Adrenal gland (tissue), 12 donors: ENCODE measurements around the gene DNAJB14. TPM values are rescaled to one million over a fixed set of nuclear protein-coding genes. Genes with fewer than 3 reads are reported as not detected.

Experiments
- DNase-seq, 7 donors: peaks; one replicate each; pipeline ENCODE4 v3.0.0-alpha.2; 2019 to 2020
- H3K27ac ChIP-seq, 5 donors: fragments of 200-600 bp; sonication (generic) in 4 of 5; 1 replicate in 3 of 5; 2 replicates in 2 of 5; pipeline versions ENCODE4 v1.5.1 to v1.8.0; 2016 to 2020; ENCODE audit warnings: mild to moderate bottlenecking in 1 of 5
- H3K27me3 ChIP-seq: fragments of 200-600 bp; 2 replicates; pipeline ENCODE4 v1.8.0; 2021
- H3K36me3 ChIP-seq, 2 donors: fragments of 200-600 bp; replicated peaks in 1 of 2; 1 replicate in 1 of 2; 2 replicates in 1 of 2; pipeline versions ENCODE4 v1.5.1 to v1.8.0; 2018 to 2022
- H3K4me1 ChIP-seq, 2 donors: fragments of 200-600 bp; replicated peaks in 1 of 2; 1 replicate in 1 of 2; 2 replicates in 1 of 2; pipeline versions ENCODE4 v1.5.1 to v1.8.0; 2018 to 2021
- H3K4me3 ChIP-seq, 4 donors: fragments of 200-600 bp; sonication (generic) in 3 of 4; one replicate each; pipeline ENCODE4 v1.5.1; 2016 to 2018
- H3K9me3 ChIP-seq, 3 donors: fragments of 200-600 bp; sonication (generic) in 1 of 3; replicated peaks in 1 of 3; 1 replicate in 2 of 3; 2 replicates in 1 of 3; pipeline versions ENCODE4 v1.5.1 to v1.8.0; 2016 to 2021
- POLR2A ChIP-seq, 2 donors: fragments of 450-650 bp; IDR thresholded peaks; one replicate each; pipeline ENCODE4 v1.6.1; 2017; ENCODE audit warnings: antibody characterized with exemption in 2 of 2, mild to moderate bottlenecking in 2 of 2, moderate library complexity in 1 of 2
- WGBS, 4 donors: extraction: QIAGEN DNeasy Blood & Tissue Kit in 2 of 4; methylation state at CpG; one replicate each; pipeline versions ENCODE4 v1.1.5 to v1.1.7; 2013 to 2017; 5-methylcytosine and 5-hydroxymethylcytosine counted together
- intact Hi-C, 2 donors: fragments of 100-400 bp; cut with DNase I; formaldehyde crosslinking; loops; one replicate each; pipeline versions ENCODE4 v1.14.1 to v1.15.0; 2022 to 2023
- polyA plus RNA-seq, 3 donors: library from polyadenylated mRNA; stranded (reverse); fragments of 200-250 nt in 2 of 3; fragments of 350-450 nt in 1 of 3; fragmentation: Illumina TruSeq in 1 of 3; extraction: RNeasy Lipid Tissue Mini Kit (QIAGEN cat#74804) in 1 of 3; gene quantifications; one replicate each; pipeline ENCODE4 v1.2.3, GENCODE V29; 2013 to 2014
- total RNA-seq, 9 donors: library from RNA; depleted of rRNA in 4 of 9; stranded (reverse); fragments of >200 nt in 4 of 9; fragments of 120-200 nt in 1 of 9; fragmentation: NEBNext Ultra II Directional in 1 of 9; extraction: Animal tissue kit (Norgen Biotek cat#: 25700) in 1 of 9; gene quantifications; one replicate each; pipeline versions ENCODE4 v1.1.0 to v1.2.4, GENCODE V29; 2013 to 2023
- TF ChIP-seq, protein P1 (sequence below), 6 experiments: fragments of 450-650 bp in 4 of 6; fragments of 200-600 bp in 2 of 6; sonication (generic) in 1 of 6; IDR thresholded peaks; 1 replicate in 5 of 6; 2 replicates in 1 of 6; pipeline versions ENCODE4 v1.5.1 to v1.8.0; 2016 to 2021; ENCODE audit warnings: antibody characterized with exemption in 6 of 6, mild to moderate bottlenecking in 2 of 6, moderate library complexity in 1 of 6
- donor health status: healthy with polysubstance abuse.
- donor health status: Bipolar disorder and iron deficiency.
- donor health status: DM: yes; HTN: yes; CAD: no.
- donor health status: DM: no; HTN: no; CAD: no.
- donor health status: DM: no; HTN: no; CAD: no.
- donor health status: DM: yes; HTN: yes; CAD: no.

The DNAJB14 gene
- total and polyA plus RNA-seq, 12 donors, result 7.2 to 53.7 (median 33.3) TPM

DNA sequence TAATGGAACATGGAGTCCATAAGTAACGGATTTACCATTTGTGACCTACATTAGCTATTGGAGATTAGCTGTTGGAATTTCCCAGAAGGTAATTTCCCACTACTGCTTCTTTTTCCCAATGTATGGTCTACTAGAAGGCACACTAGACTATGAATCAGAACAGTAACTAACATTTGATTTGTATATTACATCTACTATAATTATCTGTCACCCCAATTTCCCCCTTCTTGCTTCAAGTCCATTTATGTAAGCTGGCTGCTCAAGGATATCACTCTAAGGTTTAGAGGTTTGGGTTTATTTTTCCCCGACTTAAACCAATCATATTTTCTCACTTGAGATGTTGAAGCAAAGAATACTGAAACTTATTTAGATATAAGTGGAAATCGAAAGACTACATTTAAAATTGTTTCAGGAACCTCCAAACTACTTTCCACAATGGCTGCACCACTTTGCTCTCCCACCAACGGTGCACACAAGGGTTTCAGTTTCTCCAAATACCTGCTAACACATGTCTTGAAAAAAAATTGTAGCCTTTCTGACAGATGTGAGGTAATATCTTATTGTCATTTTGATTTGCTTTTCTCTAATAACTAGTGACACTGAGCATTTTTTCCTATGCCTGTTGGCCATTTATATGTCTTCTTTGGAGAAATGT, 37.0 kb upstream of the DNAJB14 start:
- intact Hi-C loops, result no loop called here
- DNase-seq, result no peak
- Histone ChIP-seq H3K4me3 (no peak overlapping the region), H3K27me3 (no peaks in the 10 kb centered on the region), H3K4me1 (no peaks in the 10 kb centered on the region), H3K27ac (no peak overlapping the region), H3K9me3 (no peaks in the 10 kb centered on the region), H3K36me3 (no peaks in the 10 kb centered on the region)
- whole genome bisulfite sequencing, 4 donors, result 75 to 82% (median 81%) methylated on average over 4 of the region's 4 CpGs
- TF ChIP-seq, protein P1, sequence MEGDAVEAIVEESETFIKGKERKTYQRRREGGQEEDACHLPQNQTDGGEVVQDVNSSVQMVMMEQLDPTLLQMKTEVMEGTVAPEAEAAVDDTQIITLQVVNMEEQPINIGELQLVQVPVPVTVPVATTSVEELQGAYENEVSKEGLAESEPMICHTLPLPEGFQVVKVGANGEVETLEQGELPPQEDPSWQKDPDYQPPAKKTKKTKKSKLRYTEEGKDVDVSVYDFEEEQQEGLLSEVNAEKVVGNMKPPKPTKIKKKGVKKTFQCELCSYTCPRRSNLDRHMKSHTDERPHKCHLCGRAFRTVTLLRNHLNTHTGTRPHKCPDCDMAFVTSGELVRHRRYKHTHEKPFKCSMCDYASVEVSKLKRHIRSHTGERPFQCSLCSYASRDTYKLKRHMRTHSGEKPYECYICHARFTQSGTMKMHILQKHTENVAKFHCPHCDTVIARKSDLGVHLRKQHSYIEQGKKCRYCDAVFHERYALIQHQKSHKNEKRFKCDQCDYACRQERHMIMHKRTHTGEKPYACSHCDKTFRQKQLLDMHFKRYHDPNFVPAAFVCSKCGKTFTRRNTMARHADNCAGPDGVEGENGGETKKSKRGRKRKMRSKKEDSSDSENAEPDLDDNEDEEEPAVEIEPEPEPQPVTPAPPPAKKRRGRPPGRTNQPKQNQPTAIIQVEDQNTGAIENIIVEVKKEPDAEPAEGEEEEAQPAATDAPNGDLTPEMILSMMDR (IDR thresholded peaks at IDR 0.05), result no peak
- no peak for TF ChIP-seq POLR2A (IDR thresholded peaks at IDR 0.05)

DNA sequence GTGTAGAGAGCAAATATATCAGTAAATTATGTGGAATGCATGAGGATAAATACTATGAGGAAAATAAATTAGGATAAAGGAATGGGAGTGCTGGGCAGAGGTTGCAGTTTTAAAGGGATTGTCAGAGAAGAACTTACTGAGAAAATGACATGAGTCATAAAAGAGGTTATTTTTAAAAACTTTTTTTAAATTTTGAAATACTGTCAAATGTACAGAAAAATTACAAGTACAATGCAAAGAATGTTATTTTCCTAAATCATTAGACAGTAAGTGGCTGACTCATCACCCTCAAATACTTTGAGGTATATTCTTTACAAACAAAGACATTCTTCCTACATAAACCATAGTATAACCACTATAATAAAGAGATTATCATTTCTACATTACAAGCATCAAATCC, 33.5 kb upstream of the DNAJB14 start:
- intact Hi-C loops, result no loop called here
- no peak for DNase-seq
- no peaks in the 10 kb centered on the region for H3K9me3 ChIP-seq
- no peaks in the 10 kb centered on the region for H3K36me3 ChIP-seq
- no peaks in the 10 kb centered on the region for H3K4me1 ChIP-seq
- TF ChIP-seq, protein P1 (IDR thresholded peaks at IDR 0.05), result no peak
- no peak for TF ChIP-seq POLR2A (IDR thresholded peaks at IDR 0.05)
- no peak overlapping the region for H3K27ac ChIP-seq
- H3K4me3 ChIP-seq, result no peak overlapping the region
- H3K27me3 ChIP-seq, result no peaks in the 10 kb centered on the region

DNA sequence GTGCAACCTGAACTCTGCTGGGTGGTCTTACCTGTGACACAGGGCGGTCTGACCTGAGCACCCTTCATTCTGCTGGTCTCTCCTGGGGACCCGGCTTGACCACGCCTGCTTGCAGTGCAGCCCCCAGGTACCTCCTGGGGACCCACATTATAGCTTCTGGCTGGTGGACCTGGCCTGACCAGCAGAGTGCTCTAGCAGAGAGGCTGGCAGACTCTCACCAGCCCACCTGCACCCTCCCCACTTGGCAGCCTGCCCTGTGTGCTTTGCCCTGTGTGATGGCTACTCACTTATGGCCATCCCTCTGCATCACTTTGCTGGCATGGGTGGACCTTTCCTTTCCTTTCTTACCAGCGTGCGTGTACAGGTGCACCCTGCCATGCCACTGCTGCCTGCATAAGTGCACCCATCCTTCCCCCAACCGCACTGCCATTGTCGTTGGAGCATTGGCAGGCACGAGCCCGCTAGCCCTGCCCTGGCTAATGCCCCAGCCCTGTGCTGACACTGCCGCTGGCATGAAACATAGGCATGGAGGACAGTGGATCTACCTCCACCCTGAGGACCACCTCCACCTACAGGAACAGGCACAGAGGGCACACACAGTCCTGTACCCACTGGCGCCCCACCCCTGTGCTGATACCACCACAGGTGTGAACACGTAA, 25.2 kb upstream of the DNAJB14 start:
- 92 to 100% (median 93%) methylated on average over 2 to 12 of the region's 12 CpGs for WGBS, 4 donors
- Histone ChIP-seq H3K27me3 (no peaks in the 10 kb centered on the region), H3K4me3 (no peak overlapping the region), H3K9me3 (no peaks in the 10 kb centered on the region), H3K36me3 (no peaks in the 10 kb centered on the region), H3K4me1 (no peaks in the 10 kb centered on the region), H3K27ac (no peak overlapping the region)
- no peak for DNase-seq
- TF ChIP-seq, protein P1 (IDR thresholded peaks at IDR 0.05), result no peak
- no peak for TF ChIP-seq POLR2A (IDR thresholded peaks at IDR 0.05)
- intact Hi-C loops, result no loop called here

DNA sequence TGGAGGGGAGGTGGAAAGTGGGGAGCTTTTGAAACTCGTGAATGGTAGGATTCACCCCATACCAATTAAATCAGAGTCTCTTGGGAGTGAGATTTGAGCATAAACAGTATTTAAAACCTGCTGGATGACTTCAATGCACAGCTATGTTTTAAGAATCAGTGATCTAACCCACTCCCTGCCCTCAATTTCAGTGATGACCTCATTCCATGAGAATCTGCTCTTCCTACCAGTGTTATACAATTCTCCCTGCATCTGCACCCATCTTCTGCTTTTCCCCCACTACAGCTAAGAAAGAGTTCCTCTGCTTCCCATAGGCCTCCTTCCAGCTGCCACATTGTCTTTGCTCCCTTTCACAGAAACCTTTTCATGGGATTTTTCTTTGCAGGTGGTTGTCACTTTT, 21.9 kb upstream of the DNAJB14 start:
- 61 to 70% (median 64%) methylated on average over 1 of the region's 1 CpG for WGBS, 4 donors
- Histone ChIP-seq H3K27ac (no peak overlapping the region), H3K4me3 (no peak overlapping the region), H3K9me3 (no peaks in the 10 kb centered on the region), H3K36me3 (no peaks in the 10 kb centered on the region), H3K4me1 (no peaks in the 10 kb centered on the region), H3K27me3 (no peaks in the 10 kb centered on the region)
- TF ChIP-seq POLR2A (IDR thresholded peaks at IDR 0.05), result no peak
- TF ChIP-seq, protein P1 (IDR thresholded peaks at IDR 0.05), result no peak
- intact Hi-C loops, result no loop called here
- no peak for DNase-seq
